Measurements from ENCODE around the gene SLC26A2. TPM values are rescaled to one million over a fixed set of nuclear protein-coding genes. Genes with fewer than 3 reads are reported as not detected.

SLC26A2 gene
- total and polyA plus RNA-seq, 2 of the 8 experiments (the other 6 are each of a cell fraction or from before 2014, with no cell fraction given): 3.7 to 11.4 TPM

- no peak; the same call in 1 of the 2 replicates for TF ChIP-seq POLR2AphosphoS5 (IDR thresholded peaks at IDR 0.05; ENCODE audit: low read depth, low read length)
- TF ChIP-seq SAP30 (IDR thresholded peaks at IDR 0.05; ENCODE audit: insufficient read depth, insufficient replicate concordance, low read length): peak; percentile 34
- TF ChIP-seq, protein P1, sequence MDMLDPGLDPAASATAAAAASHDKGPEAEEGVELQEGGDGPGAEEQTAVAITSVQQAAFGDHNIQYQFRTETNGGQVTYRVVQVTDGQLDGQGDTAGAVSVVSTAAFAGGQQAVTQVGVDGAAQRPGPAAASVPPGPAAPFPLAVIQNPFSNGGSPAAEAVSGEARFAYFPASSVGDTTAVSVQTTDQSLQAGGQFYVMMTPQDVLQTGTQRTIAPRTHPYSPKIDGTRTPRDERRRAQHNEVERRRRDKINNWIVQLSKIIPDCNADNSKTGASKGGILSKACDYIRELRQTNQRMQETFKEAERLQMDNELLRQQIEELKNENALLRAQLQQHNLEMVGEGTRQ (IDR thresholded peaks at IDR 0.05; ENCODE audit: low read length): no peak
- TF ChIP-seq CBX8 (IDR thresholded peaks at IDR 0.05; ENCODE audit: borderline replicate concordance, low read depth, low read length): no peak
- TF ChIP-seq RFX5 (IDR thresholded peaks at IDR 0.05; ENCODE audit: borderline replicate concordance, low read depth, low read length): no peak
- peak; percentile 5 for TF ChIP-seq KDM4A (IDR thresholded peaks at IDR 0.05; ENCODE audit: low read depth, low read length, severe bottlenecking)
- no peak for TF ChIP-seq SIRT6 (IDR thresholded peaks at IDR 0.05; ENCODE audit: low read length)
- no peak for TF ChIP-seq TCF12 (IDR thresholded peaks at IDR 0.05; ENCODE audit: low read depth, low read length)
- no peak for TF ChIP-seq SP1 (IDR thresholded peaks at IDR 0.05; ENCODE audit: low read depth, low read length)
- no peak for TF ChIP-seq BCL11A (IDR thresholded peaks at IDR 0.05; ENCODE audit: low read depth in 2 of 2, low read length in 2 of 2)
- no peak for TF ChIP-seq JUND (IDR thresholded peaks at IDR 0.05; ENCODE audit: low read length)
- TF ChIP-seq TAF7 (optimal IDR thresholded peaks at IDR 0.05; ENCODE audit: borderline replicate concordance, low read depth, low read length): no peak
- TF ChIP-seq RAD21 (IDR thresholded peaks at IDR 0.05 in 1 of 2, conservative IDR thresholded peaks at IDR 0.05 in 1 of 2; ENCODE audit: low read depth in 2 of 2, low read length in 2 of 2): no peak
- TF ChIP-seq ASH2L (IDR thresholded peaks at IDR 0.05; ENCODE audit: low read length): peak; percentile 6
- TF ChIP-seq MAX (IDR thresholded peaks at IDR 0.05): 0 out of 2 replicates have a peak, but pooled peaks have one; percentile 31
- no peak for TF ChIP-seq MAFK (IDR thresholded peaks at IDR 0.05; ENCODE audit: low read depth, low read length)
- no peak for TF ChIP-seq RXRA (IDR thresholded peaks at IDR 0.05; ENCODE audit: insufficient read depth, low read depth, low read length)
- no peak for TF ChIP-seq EGR1 (IDR thresholded peaks at IDR 0.05; ENCODE audit: borderline replicate concordance, low read depth, low read length)
- TF ChIP-seq NANOG (IDR thresholded peaks at IDR 0.05; ENCODE audit: insufficient read depth, low read depth, low read length, poor library complexity, severe bottlenecking): no peak
- peak; percentile 77 for TF ChIP-seq CHD2 (IDR thresholded peaks at IDR 0.05; ENCODE audit: low read length)
- TF ChIP-seq TEAD4 (IDR thresholded peaks at IDR 0.05; ENCODE audit: low read depth, low read length): no peak
- no peak for TF ChIP-seq SRF (IDR thresholded peaks at IDR 0.05; ENCODE audit: low read depth, low read length)
Observed at GRCh38 chr5:150000990-150001659, 40.6 kb downstream of the SLC26A2 start (continued).
